ES-I3 (cell line): ENCODE results near the gene COPS7A.
A peak's percentile ranks its signal among the peaks of the same experiment; 100 is the strongest.

ENCODE experiments used
- H3K36me3 ChIP-seq: 2 replicates; pipeline ENCODE4 v1.6.1; 2013; ENCODE audit warnings: mild to moderate bottlenecking, low read length, control low read depth, moderate library complexity; ENCODE audit not compliant: insufficient read depth
- H3K4me1 ChIP-seq: 2 replicates; pipeline ENCODE4 v1.6.1; 2013; ENCODE audit warnings: mild to moderate bottlenecking, control low read depth, low read length; ENCODE audit not compliant: insufficient read depth
- H3K9ac ChIP-seq: 2 replicates; pipeline ENCODE4 v1.6.1; 2013; ENCODE audit warnings: low read depth, mild to moderate bottlenecking, low read length, moderate library complexity
- H3K9me3 ChIP-seq: 2 replicates; pipeline ENCODE4 v1.6.1; 2013; ENCODE audit warnings: mild to moderate bottlenecking, low read length, moderate library complexity; ENCODE audit not compliant: control insufficient read depth, insufficient read depth

COPS7A gene

GRCh38 chr12:6767353-6768319, 43.8 kb downstream of the COPS7A start:
- Histone ChIP-seq H3K36me3 (no peaks in the 10 kb centered on the region), H3K9ac (peak overlapping the region; percentile 83), H3K9me3 (no peaks in the 10 kb centered on the region), H3K4me1 (peaks cover 25% of the 10 kb centered on the region)

GRCh38 chr12:6768437-6768914, 44.6 kb downstream of the COPS7A start:
- Histone ChIP-seq H3K4me1 (peaks cover 29% of the 10 kb centered on the region), H3K36me3 (no peaks in the 10 kb centered on the region), H3K9me3 (no peaks in the 10 kb centered on the region), H3K9ac (peak overlapping the region; percentile 83)

GRCh38 chr12:6768990-6769389, 45.1 kb downstream of the COPS7A start:
- Histone ChIP-seq H3K9ac (peak overlapping the region; percentile 83), H3K36me3 (no peaks in the 10 kb centered on the region), H3K9me3 (no peaks in the 10 kb centered on the region), H3K4me1 (peaks cover 23% of the 10 kb centered on the region)

- no peaks in the 10 kb centered on the region for H3K9me3 ChIP-seq
- no peak overlapping the region for H3K9ac ChIP-seq
- H3K36me3 ChIP-seq = no peaks in the 10 kb centered on the region
- H3K4me1 ChIP-seq = peaks cover 26% of the 10 kb centered on the region
These were observed 45.8 kb downstream of the COPS7A start for GRCh38 chr12:6769666-6770065.

GRCh38 chr12:6770094-6770493, 46.2 kb downstream of the COPS7A start:
- peaks cover 22% of the 10 kb centered on the region for H3K4me1 ChIP-seq
- no peak overlapping the region for H3K9ac ChIP-seq

GRCh38 chr12:6770600-6770999, 46.8 kb downstream of the COPS7A start:
- no peaks in the 10 kb centered on the region for H3K36me3 ChIP-seq
- no peak overlapping the region for H3K9ac ChIP-seq
- H3K4me1 ChIP-seq = peaks cover 21% of the 10 kb centered on the region
- H3K9me3 ChIP-seq = no peaks in the 10 kb centered on the region

More at GRCh38 chr12:6770094-6770493, 46.2 kb downstream of the COPS7A start:
- Histone ChIP-seq H3K36me3 (no peaks in the 10 kb centered on the region), H3K9me3 (no peaks in the 10 kb centered on the region)

GRCh38 chr12:6771091-6771495, 47.2 kb downstream of the COPS7A start:
- peaks cover 21% of the 10 kb centered on the region for H3K4me1 ChIP-seq
- no peaks in the 10 kb centered on the region for H3K9me3 ChIP-seq
- no peak overlapping the region for H3K9ac ChIP-seq
- H3K36me3 ChIP-seq = no peaks in the 10 kb centered on the region

GRCh38 chr12:6771509-6772330, 47.9 kb downstream of the COPS7A start:
- no peak overlapping the region for H3K9ac ChIP-seq
- peaks cover 21% of the 10 kb centered on the region for H3K4me1 ChIP-seq
- H3K9me3 ChIP-seq = no peaks in the 10 kb centered on the region
- no peaks in the 10 kb centered on the region for H3K36me3 ChIP-seq

GRCh38 chr12:6772331-6772695, 48.5 kb downstream of the COPS7A start, which contains the start of gene LAG3:
TSS of gene LAG3 (plus strand) at chr12:6772520. CDS start at chr12:6772853, 333 bp downstream.
- H3K9me3 ChIP-seq = no peaks in the 10 kb centered on the region
- H3K9ac ChIP-seq = peak within 1 kb of the TSS; percentile 39
- no peaks in the 10 kb centered on the region for H3K36me3 ChIP-seq

GRCh38 chr12:6772726-6773589, 49.1 kb downstream of the COPS7A start:
- H3K9me3 ChIP-seq = no peaks in the 10 kb centered on the region
- H3K4me1 ChIP-seq = peaks cover 21% of the 10 kb centered on the region
- peak overlapping the region; percentile 39 for H3K9ac ChIP-seq
- no peaks in the 10 kb centered on the region for H3K36me3 ChIP-seq

More at GRCh38 chr12:6772331-6772695, 48.5 kb downstream of the COPS7A start, which contains the start of gene LAG3:
- H3K4me1 ChIP-seq = peaks cover 21% of the 10 kb centered on the region

- Histone ChIP-seq H3K9me3 (no peaks in the 10 kb centered on the region), H3K36me3 (no peaks in the 10 kb centered on the region), H3K9ac (peak overlapping the region; percentile 39; the same call in 1 of the 2 replicates), H3K4me1 (peaks cover 15% of the 10 kb centered on the region)
These were observed 49.9 kb downstream of the COPS7A start for GRCh38 chr12:6773590-6774351.

- Histone ChIP-seq H3K9me3 (no peaks in the 10 kb centered on the region), H3K9ac (no peak overlapping the region), H3K36me3 (no peaks in the 10 kb centered on the region), H3K4me1 (peaks cover 11% of the 10 kb centered on the region)
These were observed 50.7 kb downstream of the COPS7A start for GRCh38 chr12:6774499-6775062.
